RWPE2 (cell line): ENCODE measurements around the gene HBQ1.
"Not testable (repeated sequence)": the region's sequence is repeated elsewhere in the genome, so short reads cannot be mapped to it uniquely, and the experiment has no call there.

Source experiments
- ATAC-seq: fragments of 200-7000 bp; cut with Tn5 transposase; 3 replicates; pipeline ENCODE4 v1.9.1; 2021; ENCODE audit warnings: low read depth
- DNase-seq: peaks from one replicate; pipeline ENCODE4 v3.0.0-alpha.2; 2020; ENCODE audit warnings: low spot score
- H3K27ac ChIP-seq: fragments of 450-650 bp; 2 replicates; pipeline ENCODE4 v1.5.1; 2017; ENCODE audit warnings: mild to moderate bottlenecking; ENCODE audit not compliant: poor library complexity, severe bottlenecking
- H3K27me3 ChIP-seq: fragments of 250-450 bp; sonication (Bioruptor Pico); 2 replicates; pipeline ENCODE4 v1.5.1; 2021; ENCODE audit warnings: mild to moderate bottlenecking, moderate library complexity; ENCODE audit not compliant: insufficient read depth, poor library complexity, severe bottlenecking
- H3K36me3 ChIP-seq: fragments of 250-450 bp; sonication (Bioruptor Pico); 2 replicates; pipeline ENCODE4 v1.5.1; 2020; ENCODE audit warnings: low read depth, mild to moderate bottlenecking, moderate library complexity
- H3K4me1 ChIP-seq: fragments of 250-450 bp; sonication (Bioruptor Pico); 2 replicates; pipeline ENCODE4 v1.5.1; 2021; ENCODE audit warnings: mild to moderate bottlenecking, moderate library complexity; ENCODE audit not compliant: insufficient read depth, poor library complexity, severe bottlenecking
- H3K4me3 ChIP-seq: fragments of 250-450 bp; sonication (Bioruptor Pico); 2 replicates; pipeline ENCODE4 v1.5.1; 2021; ENCODE audit warnings: mild to moderate bottlenecking, moderate library complexity; ENCODE audit not compliant: severe bottlenecking
- H3K9me3 ChIP-seq: fragments of 250-450 bp; sonication (Bioruptor Pico); 2 replicates; pipeline ENCODE4 v1.5.1; 2021; ENCODE audit warnings: mild to moderate bottlenecking, moderate library complexity; ENCODE audit not compliant: severe bottlenecking
- CTCF ChIP-seq: fragments of 450-650 bp; IDR thresholded peaks from one replicate; pipeline ENCODE4 v1.5.1; 2017; ENCODE audit warnings: mild to moderate bottlenecking, moderate library complexity; ENCODE audit not compliant: poor library complexity, severe bottlenecking

HBQ1 gene

GRCh38 chr16:229731-230281 is 49.5 kb downstream of the HBQ1 start:
- Histone ChIP-seq H3K4me1 (peaks cover 10% of the 10 kb centered on the region), H3K27ac (no peak overlapping the region), H3K36me3 (peaks cover 31% of the 10 kb centered on the region), H3K27me3 (no peaks in the 10 kb centered on the region), H3K9me3 (no peaks in the 10 kb centered on the region), H3K4me3 (peak overlapping the region; percentile 80)
- no peak for DNase-seq
- TF ChIP-seq CTCF = no peak
- ATAC-seq = no peak

GRCh38 chr16:230351-230750 is 50.1 kb downstream of the HBQ1 start:
- H3K4me3 ChIP-seq, ATAC-seq, H3K9me3 ChIP-seq, H3K4me1 ChIP-seq, H3K27ac ChIP-seq, H3K27me3 ChIP-seq, DNase-seq: not testable (repeated sequence)
- H3K36me3 ChIP-seq = peaks cover 28% of the 10 kb centered on the region
